Fibroblast of skin of left quadriceps (primary cell): ENCODE data around the gene SDCCAG8.

Source experiments
- DNase-seq, 2 experiments: peaks; one replicate each; pipeline ENCODE4 v3.0.0-alpha.2; 2013; ENCODE audit warnings: low read depth in 2 of 2

The SDCCAG8 gene

DNA sequence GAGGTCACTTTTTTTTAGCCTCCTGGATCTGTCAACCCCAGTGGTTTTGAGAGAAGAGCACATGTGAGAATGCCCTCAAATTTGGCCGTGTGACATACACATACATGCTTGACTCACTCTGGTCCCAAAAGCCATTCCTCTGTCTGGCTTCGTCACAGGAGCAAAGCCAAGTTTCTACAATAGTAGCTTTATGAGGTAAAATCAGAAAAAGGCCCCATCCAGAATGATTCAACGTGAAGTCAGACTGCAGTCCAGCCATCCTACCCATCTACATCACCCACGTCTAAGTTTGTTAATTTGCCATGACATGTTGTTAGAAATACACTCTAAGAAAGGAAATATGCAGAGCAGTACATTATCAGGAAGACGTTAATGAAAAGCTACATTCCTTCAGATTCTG, 245.2 kb downstream of the SDCCAG8 start:
- DNase-seq, result no peak

GRCh38 chr1:243503155-243503554, 247.3 kb downstream of the SDCCAG8 start:
- no peak for DNase-seq

GRCh38 chr1:243505986-243506689, 250.3 kb downstream of the SDCCAG8 start:
- no peak for DNase-seq

GRCh38 chr1:243507001-243507671, 251.3 kb downstream of the SDCCAG8 start:
- DNase-seq, result no peak

DNA sequence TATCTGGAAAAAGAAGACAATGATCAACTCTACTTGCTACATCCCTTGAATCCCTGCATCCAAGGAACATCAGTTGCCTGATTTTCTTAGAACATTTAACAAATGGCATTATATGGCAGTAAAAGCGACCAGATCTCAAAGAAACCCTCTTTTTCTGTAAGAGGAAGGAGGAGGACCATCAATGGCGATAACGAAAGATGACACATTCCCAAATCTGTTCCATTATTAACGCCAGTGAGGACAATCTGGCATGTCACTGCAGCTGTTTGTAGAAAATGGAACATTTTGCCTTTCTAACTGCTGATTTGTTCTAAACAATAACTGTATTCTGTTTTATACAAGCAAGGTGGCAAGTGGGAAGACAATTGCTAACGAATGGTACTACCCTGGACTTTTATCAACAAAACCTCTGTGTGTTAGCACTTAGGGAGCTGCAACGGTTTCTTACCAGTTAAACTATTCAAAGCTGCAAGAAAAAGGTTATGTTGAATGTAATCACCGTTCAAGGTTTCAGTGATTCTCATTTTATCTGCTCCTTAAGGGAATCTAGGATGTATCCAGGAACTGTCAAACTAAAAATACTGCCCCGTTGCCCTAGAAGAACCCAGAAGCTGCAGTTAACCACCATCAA, 251.9 kb downstream of the SDCCAG8 start:
- no peak for DNase-seq

DNA sequence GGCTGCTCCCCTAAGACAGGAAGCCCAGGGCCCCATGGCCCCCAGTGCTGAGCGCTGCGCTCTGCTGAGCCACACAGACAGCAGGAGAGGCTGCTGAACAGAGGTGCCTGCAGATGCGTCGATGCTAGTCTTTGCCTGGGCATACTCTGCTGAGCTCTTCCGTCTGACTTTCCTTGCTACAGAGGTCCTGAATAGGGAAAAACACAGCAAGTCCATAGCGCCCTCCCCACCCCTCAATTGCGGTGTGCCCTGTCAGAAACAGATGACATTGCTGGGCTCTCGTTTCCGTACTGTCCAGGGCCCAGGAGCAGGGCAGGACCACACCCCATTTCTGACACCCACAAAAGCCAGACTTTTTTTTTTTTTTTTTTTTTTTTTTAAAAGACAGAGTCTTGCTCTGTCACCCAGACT, 252.5 kb downstream of the SDCCAG8 start:
- DNase-seq, result no peak

- DNase-seq, result no peak
Measured at GRCh38 chr1:243508943-243509342, 253.1 kb downstream of the SDCCAG8 start.

DNA sequence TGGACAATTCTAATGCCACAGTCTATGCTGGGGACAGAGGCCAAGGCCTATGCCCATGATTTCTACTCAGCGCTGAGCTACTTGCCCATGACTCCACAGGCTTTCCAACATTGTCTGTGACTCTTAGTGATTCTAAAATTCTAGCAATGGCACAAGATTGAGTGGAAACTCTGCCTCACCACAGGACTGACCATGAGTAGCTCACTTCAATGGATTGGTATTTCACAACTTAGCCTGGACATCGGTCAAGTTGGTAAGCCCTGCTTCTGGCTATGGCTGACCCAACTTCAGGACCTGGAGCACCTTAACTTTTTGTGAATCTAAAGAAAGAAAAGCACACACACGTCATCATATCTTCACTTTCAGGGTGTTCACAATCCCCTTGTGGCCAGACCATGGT, 255.1 kb downstream of the SDCCAG8 start:
- DNase-seq, result no peak

DNA sequence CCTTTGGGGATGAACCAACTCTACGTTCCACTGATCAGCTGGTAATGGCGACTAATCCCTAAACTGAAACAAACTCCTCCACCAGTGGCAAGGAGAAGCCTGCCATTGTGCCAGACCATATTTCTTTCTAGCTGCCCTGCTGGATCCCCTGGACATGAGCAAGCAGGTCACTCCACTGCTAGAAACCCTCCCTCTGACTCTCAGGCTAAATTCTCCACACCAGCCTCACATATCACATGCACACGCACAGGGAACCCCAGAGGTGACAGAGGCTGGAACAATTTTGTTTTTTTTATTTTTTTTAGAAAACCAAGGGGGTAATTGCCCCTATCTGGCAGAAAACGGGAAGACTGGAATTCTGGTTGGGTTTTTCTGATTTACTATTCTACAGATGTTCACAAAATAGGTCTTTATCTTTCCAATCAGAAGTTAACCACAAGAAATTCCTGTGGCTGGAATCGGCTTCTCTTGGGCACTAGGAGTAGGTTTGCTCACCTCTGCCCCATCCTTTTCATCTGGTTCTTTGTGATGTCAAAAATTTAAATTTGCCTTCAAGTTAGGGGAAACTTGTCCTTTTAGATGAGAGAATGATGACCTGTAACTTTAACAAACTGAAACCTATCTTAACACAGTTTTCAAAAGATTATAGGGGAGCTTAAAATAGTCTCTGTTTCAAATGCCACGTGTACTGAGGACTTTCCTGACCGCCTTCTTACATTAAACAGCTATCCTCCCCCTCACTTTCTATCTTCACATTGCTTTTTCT, 258.1 kb downstream of the SDCCAG8 start:
- DNase-seq, result peak in 1 of 2 experiments; percentile 52

DNA sequence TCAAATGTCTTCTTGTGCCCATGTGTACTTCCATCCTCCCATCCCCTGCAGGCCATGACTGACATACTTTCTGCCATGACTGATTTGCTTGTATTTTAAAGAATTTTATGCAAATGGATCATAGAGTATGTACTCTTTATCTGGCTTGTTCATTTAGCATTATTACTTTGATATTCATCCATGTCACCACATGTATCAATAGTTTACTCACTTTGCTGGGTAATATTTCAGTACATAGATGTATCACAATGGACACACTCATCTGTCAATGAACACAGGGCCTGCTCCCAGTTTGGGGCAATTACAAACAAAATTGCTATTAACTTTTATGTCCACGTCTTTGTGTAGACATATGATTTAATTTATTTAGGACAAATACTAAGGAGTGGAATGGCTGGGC, 259.1 kb downstream of the SDCCAG8 start:
- no peak for DNase-seq

DNA sequence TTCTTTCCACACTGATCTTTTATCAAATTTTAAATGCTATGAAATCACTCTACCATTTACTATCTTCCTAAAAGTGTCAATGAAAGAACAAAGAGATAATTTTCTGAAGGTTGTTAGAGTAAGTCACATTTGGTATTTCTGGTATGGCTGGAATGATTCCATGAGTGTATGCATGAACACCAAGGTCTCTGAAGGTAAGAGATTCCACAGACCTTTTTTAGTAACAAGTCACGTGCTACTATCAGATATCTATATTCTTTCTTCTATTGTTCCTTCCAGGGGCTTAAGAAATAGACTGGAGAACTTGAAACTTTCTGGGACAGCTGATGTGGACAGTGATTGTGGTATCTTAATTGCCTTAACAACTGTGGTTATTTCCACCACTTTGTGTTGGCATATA, 265.0 kb downstream of the SDCCAG8 start:
- DNase-seq, result no peak

GRCh38 chr1:243523766-243524165, 267.9 kb downstream of the SDCCAG8 start:
- no peak for DNase-seq

- peak in 1 of 2 experiments; percentile 36 for DNase-seq
Measured at GRCh38 chr1:243525085-243525487, 269.2 kb downstream of the SDCCAG8 start.

- DNase-seq, result no peak
Measured at GRCh38 chr1:243526180-243526579, 270.3 kb downstream of the SDCCAG8 start.

DNA sequence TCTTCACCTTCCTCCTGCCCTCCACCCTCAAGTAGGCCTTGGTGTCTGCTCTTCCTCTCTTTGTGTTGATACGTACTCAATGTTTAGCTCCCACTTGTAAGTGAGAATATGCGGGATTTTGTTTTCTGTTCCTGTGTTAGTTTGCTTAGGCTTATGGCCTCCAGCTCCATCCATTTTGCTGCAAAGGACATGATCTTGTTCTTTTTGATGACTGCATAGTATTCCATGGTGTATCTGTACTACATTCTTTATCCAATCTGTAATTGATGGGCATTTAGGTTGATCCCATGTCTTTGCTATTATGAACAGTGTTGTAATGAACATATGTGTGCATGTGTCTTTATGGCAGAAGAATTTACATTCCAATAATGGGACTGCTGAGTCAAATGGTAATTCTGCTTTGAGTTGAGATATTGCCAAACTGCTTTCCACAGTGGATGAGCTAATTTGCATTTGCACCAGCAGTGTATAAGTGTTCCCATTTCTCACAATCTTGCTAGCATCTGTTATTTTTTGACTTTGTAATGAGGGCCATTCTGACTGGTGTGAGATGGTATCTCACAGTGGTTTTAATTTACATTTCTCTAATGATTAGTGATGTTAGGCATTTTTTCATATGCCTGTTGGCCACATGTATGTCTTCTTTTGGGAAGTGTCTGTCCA, 272.7 kb downstream of the SDCCAG8 start:
- no peak for DNase-seq

DNA sequence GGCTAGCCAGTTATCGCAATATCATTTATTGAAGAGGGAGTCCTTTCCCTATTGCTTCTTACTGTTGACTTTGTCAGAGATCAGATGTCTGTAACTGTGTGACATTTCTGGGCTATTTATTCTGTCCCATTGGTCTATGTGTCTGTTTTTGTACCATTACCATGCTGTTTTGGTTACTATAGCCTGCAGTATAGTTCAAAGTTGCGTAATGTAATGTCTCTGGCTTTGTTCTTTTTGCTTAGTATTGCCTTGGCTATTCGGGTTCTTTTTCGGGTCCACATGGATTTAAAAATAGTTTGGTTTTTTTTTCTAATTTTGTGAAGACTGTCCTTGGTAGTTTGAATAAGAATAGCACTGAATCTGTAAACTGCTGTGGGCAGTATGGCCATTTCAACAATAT, 273.7 kb downstream of the SDCCAG8 start:
- no peak for DNase-seq

- no peak for DNase-seq
Measured at GRCh38 chr1:243535014-243535413, 279.2 kb downstream of the SDCCAG8 start.

DNA sequence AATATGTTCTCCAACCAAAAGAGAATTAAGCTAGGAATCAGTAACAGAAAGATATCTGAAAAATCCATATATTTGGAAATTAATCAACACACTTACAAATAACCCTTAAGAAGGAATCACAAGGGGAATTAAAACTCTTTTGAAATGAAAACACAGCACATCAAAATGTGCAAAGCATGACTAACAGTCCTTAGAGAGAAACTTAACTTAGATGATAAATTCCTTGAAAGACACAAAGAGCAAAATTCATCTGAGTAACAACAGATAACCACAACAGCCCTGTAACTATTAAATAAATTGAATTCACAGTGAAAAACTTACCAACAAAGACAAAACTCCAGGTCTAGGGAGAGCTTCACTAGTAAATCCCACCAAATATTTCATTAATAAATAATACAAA, 283.8 kb downstream of the SDCCAG8 start:
- DNase-seq, result no peak

- DNase-seq, result no peak
Measured at GRCh38 chr1:243542739-243543415, 287.0 kb downstream of the SDCCAG8 start.

- DNase-seq, result no peak
Measured at GRCh38 chr1:243543501-243543900, 287.7 kb downstream of the SDCCAG8 start.

- no peak for DNase-seq
Measured at GRCh38 chr1:243546457-243546856, 290.6 kb downstream of the SDCCAG8 start.
